HG02981 (cell line): ENCODE measurements around the gene DNAAF5.

Source experiments
- ATAC-seq: cut with Tn5 transposase; IDR thresholded peaks from one replicate; pipeline ENCODE4 v1.9.1; 2021; ENCODE audit warnings: mild to moderate bottlenecking, moderate library complexity; ENCODE audit not compliant: unreplicated experiment

The DNAAF5 gene

DNA sequence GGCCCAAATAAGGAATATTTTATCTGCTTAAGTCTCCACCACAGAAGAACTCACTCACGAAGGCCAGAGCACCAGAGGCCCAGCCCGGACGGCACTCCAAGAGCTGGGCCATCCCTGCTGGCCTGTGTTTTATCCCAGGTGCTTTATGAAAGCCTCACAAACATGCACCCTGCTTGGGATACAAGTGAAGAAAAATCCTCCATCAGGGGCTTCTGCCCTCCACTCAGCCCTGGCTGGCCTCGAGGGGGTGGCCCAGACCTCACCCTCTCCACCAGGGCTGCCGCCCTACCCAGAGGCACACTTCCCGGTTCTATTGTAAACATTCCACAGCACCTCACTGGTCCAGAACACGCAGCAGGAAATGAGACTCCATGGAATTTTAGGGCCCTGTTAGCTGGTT lies 19.8 kb upstream of the DNAAF5 start:
- no peak for ATAC-seq

DNA sequence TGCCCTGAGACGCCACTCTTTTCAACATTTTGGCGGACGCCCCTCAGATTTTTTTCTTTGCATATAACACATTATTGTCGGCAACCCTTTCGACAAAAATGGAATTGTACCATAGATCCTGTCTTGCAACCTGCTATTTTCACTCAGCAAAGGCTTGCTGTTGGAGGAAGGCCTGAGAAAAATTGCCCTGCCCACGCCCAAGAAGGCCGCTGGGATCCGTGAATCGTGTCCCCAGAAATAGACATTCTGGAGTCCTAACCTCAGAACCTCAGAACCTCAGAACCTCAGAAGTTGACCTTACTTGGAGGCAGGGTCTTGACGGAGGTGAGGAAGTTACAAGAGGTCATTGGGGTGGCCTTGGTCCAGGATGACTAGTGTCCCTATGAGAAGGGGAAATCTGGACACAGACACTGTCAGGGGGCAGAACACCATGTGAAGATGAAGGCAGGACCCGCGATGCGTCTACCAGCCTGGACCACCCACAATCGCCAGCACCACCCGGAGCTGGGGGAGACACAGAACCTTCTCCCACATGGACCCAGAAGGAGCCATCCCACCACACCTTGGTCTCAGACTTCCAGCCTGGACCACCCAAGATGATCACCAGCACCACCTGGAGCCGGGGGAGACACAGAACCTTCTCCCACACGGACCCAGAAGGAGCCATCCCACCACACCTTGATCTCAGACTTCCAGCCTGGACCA lies 19.1 kb upstream of the DNAAF5 start:
- ATAC-seq: no peak

DNA sequence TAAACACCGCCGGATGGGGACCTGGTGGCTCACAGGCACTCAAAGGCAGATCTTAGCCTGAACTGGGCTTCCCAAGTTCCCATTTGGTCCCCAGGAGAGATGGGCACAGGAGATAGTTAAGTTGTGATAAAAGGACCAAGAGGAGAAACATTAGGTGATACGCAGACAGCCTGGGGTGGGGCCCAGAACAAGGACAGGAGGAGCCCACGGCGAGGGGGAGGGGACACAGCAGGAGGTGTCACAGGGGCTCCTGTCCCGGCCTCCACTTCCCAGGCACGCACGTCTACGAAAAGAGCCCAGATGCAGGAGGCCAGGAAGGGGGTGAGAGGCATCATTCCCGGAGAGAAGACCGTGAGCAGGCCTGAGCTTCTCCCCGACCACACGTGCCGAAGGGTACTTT lies 16.3 kb upstream of the DNAAF5 start:
- no peak for ATAC-seq

DNA sequence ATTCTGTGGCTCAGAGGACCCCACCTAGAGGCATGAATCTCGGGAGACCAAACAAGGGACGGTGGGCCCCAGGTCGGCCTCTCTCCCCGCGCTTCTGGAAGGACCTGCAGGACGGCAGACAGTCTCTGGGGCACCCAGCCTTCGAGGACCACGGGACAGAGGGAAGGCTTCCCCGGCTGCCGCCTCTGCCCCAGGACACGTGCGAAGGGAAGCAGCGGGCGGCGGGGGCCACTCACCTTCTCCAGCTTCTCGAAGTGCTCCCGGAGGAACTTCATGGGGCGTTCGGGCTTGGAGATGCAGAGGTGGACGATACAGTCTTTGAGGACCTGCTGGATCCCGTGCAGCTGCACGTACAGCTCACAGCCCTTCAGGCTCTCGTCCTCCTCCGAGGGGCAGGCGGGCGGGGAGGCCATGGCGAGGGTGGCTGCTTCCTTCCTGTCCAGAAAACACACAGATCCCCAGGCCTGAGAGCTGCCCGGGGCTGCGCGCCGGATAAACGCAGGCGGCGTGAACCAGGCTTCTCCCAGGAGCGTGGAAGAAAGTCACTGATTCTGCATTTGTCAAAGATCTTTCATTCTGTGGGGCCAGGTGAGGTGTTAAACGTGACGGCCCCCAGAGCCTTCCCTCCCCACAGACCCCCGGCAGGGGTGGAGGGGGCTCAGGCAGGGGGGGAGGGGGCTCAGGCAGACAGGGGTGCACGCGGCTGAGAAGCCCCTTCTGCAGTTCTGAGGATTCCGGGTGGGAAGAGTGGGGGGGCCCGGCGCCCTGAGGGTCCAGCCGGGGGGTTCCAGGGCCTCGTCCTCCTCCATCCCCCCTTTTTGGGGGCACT lies 15.2 kb upstream of the DNAAF5 start:
- no peak for ATAC-seq

DNA sequence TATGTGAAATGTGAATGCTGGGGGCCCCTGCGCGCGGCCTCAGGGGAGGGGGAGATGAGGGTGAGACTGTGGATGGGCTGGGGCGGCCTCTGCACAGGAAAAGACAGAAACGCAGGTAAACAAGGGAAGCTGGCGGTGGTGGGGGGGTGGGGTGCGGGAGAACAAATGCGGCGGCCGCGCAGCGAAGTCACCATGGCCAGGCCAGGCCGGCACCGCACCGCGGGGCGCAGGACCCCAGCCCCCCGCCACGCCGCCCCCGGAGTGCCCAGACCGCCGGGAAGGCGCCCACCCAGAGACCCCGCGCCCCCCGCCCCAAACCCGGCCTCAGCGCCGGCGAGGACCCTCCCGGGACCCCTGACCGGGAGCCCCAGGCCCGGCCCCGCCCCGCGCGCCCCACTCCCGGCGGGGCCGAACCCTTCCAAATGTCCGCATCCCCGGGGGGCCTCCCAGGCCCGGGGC lies 14.5 kb upstream of the DNAAF5 start:
- ATAC-seq: no peak

DNA sequence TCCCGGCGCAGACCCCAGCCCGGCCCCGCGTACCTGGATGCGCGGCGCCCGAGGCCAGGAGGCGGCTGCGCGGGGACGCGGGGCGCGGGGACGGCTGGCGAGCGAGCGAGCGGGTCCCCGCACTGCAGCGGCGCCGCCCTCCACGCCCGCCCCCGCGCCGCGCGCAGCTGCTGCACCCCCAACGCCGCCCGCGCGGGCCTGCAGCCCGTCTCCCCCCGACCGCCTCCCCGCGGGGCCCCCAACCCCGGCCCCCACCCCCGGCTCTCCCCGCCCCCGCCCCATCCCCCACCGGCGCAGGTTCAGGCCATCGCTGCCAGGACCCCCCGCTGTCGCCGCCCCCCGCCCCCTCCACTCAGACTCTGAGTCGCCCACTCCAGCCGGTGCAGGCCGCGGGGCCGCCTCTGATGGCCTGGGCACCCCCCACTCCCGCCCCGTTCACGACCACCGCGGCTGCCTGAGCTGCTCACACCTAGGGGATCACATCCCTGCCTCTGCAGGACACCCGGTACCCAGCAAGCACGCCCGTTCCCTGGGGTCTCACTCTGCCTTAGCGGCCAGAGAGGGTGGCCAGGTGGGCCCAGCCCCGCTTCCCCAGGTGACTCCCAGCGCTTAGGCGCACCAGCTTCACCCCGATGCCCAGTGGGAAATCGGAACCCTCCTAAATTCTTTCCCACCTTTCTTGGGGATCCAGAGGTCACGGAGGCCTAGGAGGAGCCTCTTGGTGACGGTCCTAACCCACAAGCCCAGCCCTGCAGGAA lies 13.9 kb upstream of the DNAAF5 start:
- no peak for ATAC-seq

DNA sequence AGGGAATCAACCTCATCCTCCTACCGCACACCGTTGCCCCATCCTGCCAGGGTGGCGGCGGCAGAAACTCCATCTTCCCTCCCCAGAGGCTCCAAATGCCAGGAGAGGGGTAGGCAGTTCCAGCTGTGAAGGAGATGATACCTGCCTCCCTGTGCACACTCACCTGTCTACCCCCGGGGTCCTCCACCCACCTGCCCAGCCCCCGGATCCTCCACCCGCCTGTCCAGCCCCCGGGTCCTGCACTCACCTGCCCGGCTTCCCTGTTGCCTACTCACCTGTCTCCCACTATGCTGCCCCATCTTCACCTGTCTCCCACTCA lies 13.4 kb upstream of the DNAAF5 start:
- no peak for ATAC-seq

DNA sequence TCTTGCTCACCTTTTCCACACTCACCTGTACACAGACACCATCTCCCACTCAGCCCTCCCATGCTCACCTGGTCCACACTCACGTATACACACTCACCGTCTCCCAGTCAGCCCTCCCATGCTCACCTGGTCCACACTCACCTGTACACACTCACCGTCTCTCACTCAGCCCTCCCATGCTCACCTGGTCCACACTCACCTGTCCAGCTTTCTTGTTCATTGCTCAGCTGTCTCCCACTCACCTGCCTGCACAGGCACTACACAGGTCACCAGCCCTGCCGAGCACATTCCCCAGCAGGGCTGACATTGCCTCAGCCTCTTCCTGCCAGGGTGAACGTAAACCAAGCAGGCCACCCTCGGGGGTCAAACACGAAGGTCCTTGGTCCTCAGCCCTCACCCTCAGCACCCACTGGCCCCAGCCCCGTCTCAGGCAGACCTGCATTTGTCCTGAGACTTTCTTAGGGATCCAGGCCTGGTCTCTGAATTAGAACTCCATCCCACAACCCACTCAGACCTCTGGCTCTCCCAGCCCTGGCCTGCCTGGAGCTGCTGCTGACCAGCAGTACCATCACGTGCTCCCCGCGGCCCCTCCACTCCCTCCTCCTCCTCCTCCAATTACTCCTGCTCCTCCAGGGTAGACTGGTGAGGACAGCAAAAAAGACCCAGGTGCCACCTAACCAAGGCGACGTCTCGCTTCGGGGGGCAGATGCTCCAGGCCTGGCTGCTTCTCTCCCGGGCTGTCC lies 12.8 kb upstream of the DNAAF5 start:
- ATAC-seq: no peak

DNA sequence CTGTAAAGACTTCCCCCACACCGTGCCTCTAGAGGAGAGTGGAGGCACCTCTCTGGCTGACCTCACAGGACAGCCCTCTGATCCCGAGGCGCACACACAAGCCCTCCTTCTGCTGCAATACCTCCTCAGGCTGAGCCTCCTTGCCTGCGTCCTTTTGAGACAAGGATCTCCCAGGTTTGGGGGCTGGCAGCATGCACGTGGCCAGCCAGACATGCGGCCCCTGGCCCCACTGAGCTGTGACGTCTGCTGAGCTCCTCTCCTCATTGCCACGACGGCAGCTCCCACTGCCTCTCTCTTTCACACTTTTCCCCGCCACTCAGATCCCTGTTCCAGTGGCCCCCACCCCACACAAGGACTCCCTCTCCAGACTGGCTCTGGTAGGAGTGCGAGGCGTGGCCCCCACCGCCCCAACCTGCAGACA lies 12.2 kb upstream of the DNAAF5 start:
- ATAC-seq: no peak

DNA sequence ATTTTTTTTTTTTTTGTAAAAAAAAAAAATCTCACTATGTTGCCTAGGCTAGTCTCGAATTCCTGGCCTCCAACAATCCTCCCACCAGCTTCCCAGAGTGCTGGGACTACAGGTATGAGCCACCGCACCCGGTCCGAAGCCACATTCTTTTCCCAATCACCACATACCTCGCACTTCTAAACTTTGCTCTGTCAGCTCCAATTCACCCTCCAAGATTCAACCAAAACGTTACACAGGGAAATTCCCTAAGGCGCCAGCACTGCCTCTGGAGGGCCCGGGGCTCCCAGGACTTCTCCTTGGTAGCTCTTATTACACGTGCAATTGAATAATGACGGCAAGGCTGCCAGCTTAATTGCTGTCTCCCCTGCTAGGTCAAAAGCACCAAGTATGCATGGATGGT lies 10.3 kb upstream of the DNAAF5 start:
- no peak for ATAC-seq

DNA sequence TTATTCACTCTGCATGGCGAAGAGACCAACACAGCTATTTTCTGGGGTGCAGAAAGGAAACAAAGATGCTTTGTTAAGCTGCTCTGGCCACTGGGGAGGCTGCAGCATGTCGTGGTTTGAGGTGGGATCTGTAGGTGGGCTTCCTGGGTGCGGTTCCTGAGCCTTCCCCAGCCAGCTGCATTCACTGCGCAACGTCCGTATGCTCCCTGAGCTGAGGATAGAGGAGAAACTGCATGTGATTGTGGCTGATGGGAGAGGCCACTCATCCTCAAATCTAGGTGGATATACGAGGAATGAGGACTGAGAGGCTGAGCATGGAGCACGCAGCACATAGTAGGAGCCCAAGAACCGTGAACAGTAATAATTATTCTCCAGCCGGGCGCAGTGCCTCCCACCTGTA lies 9.9 kb upstream of the DNAAF5 start:
- no peak for ATAC-seq

DNA sequence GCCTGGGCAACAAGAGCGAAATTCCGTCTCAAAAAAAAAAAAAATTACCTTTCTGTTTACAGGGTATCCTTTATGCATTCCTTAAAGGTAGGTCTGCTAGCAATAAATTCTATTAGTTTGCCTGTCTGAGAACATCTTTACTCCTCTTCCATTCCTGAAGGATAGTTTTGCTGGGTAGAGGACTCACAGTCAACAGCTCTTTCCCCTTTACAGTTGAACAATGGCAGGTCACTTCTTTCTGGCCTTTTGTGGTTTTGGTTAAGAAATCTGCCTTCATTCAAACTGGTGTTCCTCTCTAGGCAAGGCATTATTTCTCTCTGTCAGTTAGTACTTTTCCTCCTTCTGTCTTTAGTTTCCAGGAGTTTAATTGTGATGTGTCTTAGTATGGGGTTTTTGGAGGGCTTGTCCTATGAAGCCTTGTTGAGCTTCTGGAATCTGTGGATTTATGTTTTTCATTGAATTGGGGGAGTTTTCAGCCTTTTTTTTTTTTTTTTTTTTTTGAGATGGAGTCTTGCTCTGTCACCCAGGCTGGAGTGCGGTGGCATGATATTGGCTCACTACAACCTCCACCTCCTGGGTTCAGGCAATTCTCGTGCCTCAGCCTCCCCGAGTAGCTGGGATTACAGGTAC lies 4.8 kb upstream of the DNAAF5 start:
- no peak for ATAC-seq

DNA sequence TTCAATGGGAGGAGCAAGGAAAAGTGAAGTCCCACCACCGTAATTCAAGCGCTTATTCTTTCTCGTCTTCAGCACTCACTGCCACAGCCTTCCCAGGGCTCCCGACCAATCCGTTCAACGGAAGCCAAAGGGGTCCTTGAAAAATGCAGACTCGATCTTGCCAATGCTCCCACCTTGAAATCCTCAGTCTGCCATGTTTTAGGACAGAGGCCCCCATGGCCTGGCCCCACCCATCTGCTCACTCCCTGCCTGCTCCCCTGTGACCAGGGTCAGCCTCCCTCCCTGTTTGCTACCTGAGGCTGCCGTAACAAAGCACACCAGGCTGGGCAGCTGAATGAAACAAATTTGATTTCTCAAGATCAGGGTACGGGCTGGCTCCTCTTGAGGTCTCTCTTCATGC lies 3.0 kb upstream of the DNAAF5 start:
- no peak for ATAC-seq

DNA sequence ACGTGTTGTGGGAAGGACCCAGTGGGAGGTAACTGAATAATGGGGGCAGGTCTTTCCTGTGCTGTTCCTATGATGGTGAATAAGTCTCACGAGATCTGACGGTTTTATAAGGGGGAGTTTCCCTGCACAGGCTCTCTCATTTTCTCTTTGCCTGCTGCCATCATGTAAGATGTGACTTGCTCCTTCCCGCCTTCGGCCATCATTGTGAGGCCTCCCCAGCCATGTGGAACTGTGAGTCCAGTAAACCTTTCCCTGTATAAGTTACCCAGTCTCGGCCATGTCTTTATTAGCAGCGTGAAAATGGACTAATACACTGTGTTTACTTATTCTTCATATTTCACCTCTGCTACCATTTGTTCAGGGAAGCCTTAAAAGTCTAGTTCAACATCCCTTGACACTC lies 2.2 kb upstream of the DNAAF5 start:
- ATAC-seq: no peak

DNA sequence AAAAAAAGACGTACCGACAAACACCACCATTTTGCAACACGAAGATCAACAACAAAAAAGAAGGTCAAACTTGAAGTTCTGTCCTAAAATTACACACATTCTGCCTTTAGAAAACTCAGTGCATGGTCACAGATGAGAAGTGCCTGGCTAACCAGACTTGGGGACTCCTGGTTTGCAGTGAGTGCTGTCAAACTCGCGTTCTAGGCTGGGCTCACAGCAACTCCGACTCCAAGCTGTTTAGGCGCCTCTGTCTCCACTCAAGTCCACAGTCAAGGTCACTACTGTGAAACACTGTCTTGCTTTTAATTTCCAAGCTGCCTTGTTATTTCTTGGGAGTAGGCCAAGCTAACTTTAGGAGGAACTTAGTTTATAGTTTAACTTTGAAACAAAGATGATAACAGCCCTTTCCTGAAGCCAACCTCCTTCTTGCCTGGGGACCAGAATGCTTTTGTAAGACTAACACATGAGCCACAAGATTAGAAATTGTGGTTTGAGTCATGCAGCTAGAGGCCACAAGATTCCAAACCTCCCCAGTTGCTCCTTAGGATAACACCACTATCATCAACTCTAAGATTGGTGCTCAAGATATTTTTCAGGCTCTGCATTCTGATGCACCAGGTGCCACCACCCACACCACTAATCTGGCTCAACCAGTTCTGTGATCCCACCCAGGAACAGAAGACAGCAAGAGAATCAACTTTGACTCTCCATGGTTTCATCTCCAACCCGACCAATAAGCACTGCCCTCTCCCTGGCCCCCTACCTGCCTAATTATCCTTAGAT lies 1.1 kb upstream of the DNAAF5 start:
- no peak for ATAC-seq

DNA sequence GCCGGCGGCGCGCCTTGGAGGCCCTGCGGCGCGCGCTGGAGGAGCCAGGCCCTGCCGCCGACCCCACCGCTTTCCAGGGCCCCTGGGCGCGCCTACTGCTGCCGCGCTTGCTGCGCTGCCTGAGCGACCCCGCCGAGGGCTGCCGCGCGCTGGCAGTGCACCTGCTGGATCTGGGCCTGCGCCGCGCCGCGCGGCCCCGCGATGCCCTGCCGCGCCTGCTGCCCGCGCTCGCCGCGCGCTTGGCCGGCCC lies 280 bp downstream of the DNAAF5 start:
- ATAC-seq: peak; percentile 18

DNA sequence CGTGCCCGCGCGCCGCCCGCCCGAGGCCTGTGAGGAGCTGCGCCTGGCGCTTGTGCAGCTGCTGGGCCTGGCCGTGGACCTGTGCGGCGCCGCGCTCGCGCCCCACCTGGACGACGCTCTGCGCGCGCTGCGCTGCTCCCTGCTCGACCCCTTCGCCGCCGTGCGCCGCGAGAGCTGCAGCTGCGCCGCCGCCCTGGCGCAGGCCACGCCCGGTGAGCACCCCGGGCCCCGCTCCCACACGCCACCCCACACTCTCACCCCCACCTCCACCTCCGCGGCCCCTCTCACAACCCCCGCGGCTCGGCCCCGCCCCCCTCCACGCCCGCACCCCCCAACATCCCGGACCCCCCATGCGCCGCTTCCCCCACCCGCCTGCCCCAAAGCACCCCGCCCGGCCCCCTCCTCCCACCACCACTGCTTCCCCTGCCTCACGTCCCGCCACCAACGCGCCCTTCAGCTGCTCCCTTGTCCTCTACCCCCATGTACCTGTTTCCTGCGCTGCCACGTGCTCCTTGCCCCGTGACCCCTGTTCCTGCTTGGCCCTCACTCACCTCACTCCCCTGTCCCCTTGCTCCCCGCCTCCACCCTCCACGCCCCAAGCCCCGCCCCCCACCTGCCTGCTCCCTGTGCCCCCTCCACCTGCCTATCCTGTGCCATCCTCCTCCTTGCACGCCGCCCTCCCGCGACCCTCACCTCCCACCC lies 756 bp downstream of the DNAAF5 start, which contains the start of gene PRKAR1B:
Gene PRKAR1B, minus strand, starts transcription at position 178 of the 702 bp plus-strand sequence. CDS start 15,776 bp downstream, outside the sequence.
- ATAC-seq: peak; percentile 38

DNA sequence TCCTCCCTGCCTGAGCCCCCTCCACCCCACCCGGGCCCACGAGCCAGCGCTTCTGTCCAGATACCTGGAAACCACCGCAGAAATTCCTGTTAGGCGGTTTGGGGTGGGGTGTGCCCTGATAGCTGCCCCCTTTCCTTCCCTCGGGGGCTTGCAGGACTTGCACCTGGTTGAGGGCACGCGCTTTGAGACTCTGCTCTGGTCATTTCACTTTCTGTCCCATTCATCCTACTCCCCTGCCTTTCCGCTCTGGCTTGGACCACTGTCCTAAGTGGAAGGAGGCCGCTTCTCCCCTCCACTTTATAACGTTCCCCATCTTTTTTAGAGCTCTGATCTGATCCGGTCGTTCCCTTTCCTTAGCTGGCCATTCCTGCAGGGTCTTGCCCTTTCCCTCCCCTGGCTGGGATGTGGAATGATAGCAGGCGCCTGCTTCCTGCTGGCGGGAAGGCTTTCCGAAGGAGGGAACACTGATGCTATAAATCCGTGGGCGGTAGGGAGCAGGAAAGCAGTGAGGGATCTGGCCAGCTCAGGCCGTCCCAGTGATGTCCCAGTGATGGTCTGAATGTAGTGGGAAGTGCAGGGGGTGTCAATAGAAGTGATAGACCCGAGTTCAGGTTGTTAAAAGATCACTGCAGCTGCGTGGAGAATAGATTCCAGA lies 1.4 kb downstream of the DNAAF5 start:
- no peak for ATAC-seq

DNA sequence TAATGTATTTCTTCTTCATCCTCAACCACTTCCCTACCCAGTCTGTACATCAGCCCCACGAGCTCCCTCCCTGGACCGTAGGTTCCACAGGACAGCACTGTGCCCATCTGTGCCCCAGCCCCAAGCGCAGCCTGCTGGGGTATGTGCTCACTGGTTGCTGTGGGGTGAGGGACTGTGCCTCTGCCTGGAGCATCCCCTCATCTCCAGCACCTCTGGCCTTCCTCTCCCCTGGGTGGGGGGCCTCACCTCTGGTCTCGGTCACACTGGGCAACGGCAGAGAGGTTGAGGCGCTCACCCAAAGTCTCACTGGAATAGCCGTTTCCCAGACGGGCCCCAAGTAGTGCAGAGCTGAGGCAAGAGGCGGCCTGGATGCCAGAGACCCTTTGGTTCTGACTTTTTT lies 2.1 kb downstream of the DNAAF5 start:
- no peak for ATAC-seq
